ENCODE measurements around the gene STBD1.
A peak's percentile ranks its signal among the peaks of the same experiment; 100 is the strongest.
"Not testable (repeated sequence)": the region's sequence is repeated elsewhere in the genome, so short reads cannot be mapped to it uniquely, and the experiment has no call there.

STBD1 gene

GRCh38 chr4:76305971-76306881 is at the start of gene STBD1:
TSS of gene STBD1 (plus strand) at chr4:76306733. CDS start at chr4:76306770, 37 bp downstream.
- peak in 1 of 2 experiments; percentile 18 for DNase-seq (ENCODE audit: low read depth in 2 of 2)

- no peak for DNase-seq (ENCODE audit: low read depth in 2 of 2)
Observed at GRCh38 chr4:76256968-76257367, 49.6 kb upstream of the STBD1 start.

GRCh38 chr4:76257824-76258223 is 48.7 kb upstream of the STBD1 start:
- no peak for DNase-seq (ENCODE audit: low read depth in 2 of 2)

GRCh38 chr4:76260571-76260970 is 46.0 kb upstream of the STBD1 start:
- DNase-seq (ENCODE audit: low read depth in 2 of 2) = no peak

GRCh38 chr4:76265631-76266218 is 40.8 kb upstream of the STBD1 start:
- DNase-seq (ENCODE audit: low read depth in 2 of 2) = no peak

- DNase-seq (ENCODE audit: low read depth in 2 of 2) = no peak
Observed at GRCh38 chr4:76266627-76267026, 39.9 kb upstream of the STBD1 start.

- no peak for DNase-seq (ENCODE audit: low read depth in 2 of 2)
Observed at GRCh38 chr4:76267811-76268210, 38.7 kb upstream of the STBD1 start.

GRCh38 chr4:76270244-76271175 is 36.0 kb upstream of the STBD1 start:
- DNase-seq (ENCODE audit: low read depth in 2 of 2) = no peak

GRCh38 chr4:76271248-76271647 is 35.3 kb upstream of the STBD1 start:
- DNase-seq (ENCODE audit: low read depth in 2 of 2) = no peak

- DNase-seq (ENCODE audit: low read depth in 2 of 2) = no peak
Observed at GRCh38 chr4:76272073-76272472, 34.5 kb upstream of the STBD1 start.

- DNase-seq (ENCODE audit: low read depth in 2 of 2) = no peak
Observed at GRCh38 chr4:76272582-76272981, 34.0 kb upstream of the STBD1 start.

GRCh38 chr4:76272999-76273398 is 33.5 kb upstream of the STBD1 start:
- DNase-seq (ENCODE audit: low read depth in 2 of 2) = no peak

GRCh38 chr4:76275486-76276124 is 30.9 kb upstream of the STBD1 start:
- no peak for DNase-seq (ENCODE audit: low read depth in 2 of 2)

- DNase-seq (ENCODE audit: low read depth in 2 of 2) = no peak
Observed at GRCh38 chr4:76276813-76277212, 29.7 kb upstream of the STBD1 start.

- DNase-seq (ENCODE audit: low read depth in 2 of 2) = no peak
Observed at GRCh38 chr4:76277667-76278066, 28.9 kb upstream of the STBD1 start.

GRCh38 chr4:76278583-76278982 is 27.9 kb upstream of the STBD1 start:
- DNase-seq (ENCODE audit: low read depth in 2 of 2) = no peak

- DNase-seq (ENCODE audit: low read depth in 2 of 2) = no peak
Observed at GRCh38 chr4:76279462-76279861, 27.1 kb upstream of the STBD1 start.

- DNase-seq (ENCODE audit: low read depth in 2 of 2) = no peak
Observed at GRCh38 chr4:76280488-76281441, 25.8 kb upstream of the STBD1 start.

- not testable (repeated sequence) for DNase-seq (ENCODE audit: low read depth in 2 of 2)
Observed at GRCh38 chr4:76281594-76281993, 24.9 kb upstream of the STBD1 start.

GRCh38 chr4:76282941-76283689 is 23.4 kb upstream of the STBD1 start:
- DNase-seq (ENCODE audit: low read depth in 2 of 2) = no peak
